B cell (primary cell): ENCODE data around the gene TGM6. TPM values are rescaled to one million over a fixed set of nuclear protein-coding genes. Genes with fewer than 3 reads are reported as not detected.

Source experiments
- ATAC-seq: fragments of 200-7000 bp; cut with Tn5 transposase; one replicate; pipeline ENCODE4 v1.10.0; 2021; ENCODE audit warnings: low read depth, mild to moderate bottlenecking, moderate number of reproducible peaks, moderate library complexity
- CTCF ChIA-PET: fragments of 350-600 bp; sonication (Branson Sonifier 250); formaldehyde crosslinking; loops from one replicate; lab custom pipeline; 2021; ENCODE audit warnings: antibody characterized with exemption, inconsistent platforms; lab: Charles Lee
- POLR2A ChIA-PET: fragments of 350-600 bp; sonication (Branson Sonifier 250); formaldehyde crosslinking; loops from one replicate; lab custom pipeline; 2021; ENCODE audit warnings: antibody characterized with exemption; lab: Charles Lee
- DNase-seq: peaks from one replicate; pipeline ENCODE4 v3.0.0; 2013
- H2AFZ ChIP-seq: 2 replicates; pipeline ENCODE4 v1.6.1; 2012; ENCODE audit warnings: mild to moderate bottlenecking, low read depth, low read length; ENCODE audit not compliant: insufficient read depth, poor library complexity, severe bottlenecking
- H3K27ac ChIP-seq, 2 donors: 1 replicate in 1 of 2; 2 replicates in 1 of 2; pipeline ENCODE4 v1.5.1; 2012 to 2013; ENCODE audit warnings: low read length in 2 of 2, mild to moderate bottlenecking in 2 of 2, moderate library complexity in 1 of 2
- H3K27me3 ChIP-seq, 4 experiments: fragments of 200-600 bp in 1 of 4; sonication (generic) in 1 of 4; replicated peaks in 1 of 4; 1 replicate in 2 of 4; 2 replicates in 2 of 4; pipeline versions ENCODE4 v1.6.1 to v1.7.0; 2013 to 2016; ENCODE audit warnings: low read length in 3 of 4, mild to moderate bottlenecking in 2 of 4, mixed read lengths in 1 of 4, moderate library complexity in 1 of 4; ENCODE audit not compliant: insufficient read depth in 4 of 4, control insufficient read depth in 3 of 4; ENCODE audit errors: control extremely low read depth in 1 of 4
- H3K36me3 ChIP-seq, 2 experiments: replicated peaks in 1 of 2; 1 replicate in 1 of 2; 2 replicates in 1 of 2; pipeline versions ENCODE4 v1.6.1 to v1.7.1; 2013; ENCODE audit warnings: low read length in 1 of 2; ENCODE audit not compliant: insufficient read depth in 2 of 2, control insufficient read depth in 1 of 2; ENCODE audit errors: control extremely low read depth in 1 of 2, extremely low read depth in 1 of 2
- H3K4me1 ChIP-seq, 2 donors: fragments of 200-600 bp in 1 of 2; sonication (generic) in 1 of 2; 1 replicate in 1 of 2; 2 replicates in 1 of 2; pipeline versions ENCODE4 v1.5.1 to v1.6.1; 2013 to 2017; ENCODE audit warnings: low read length in 2 of 2; ENCODE audit not compliant: control insufficient read depth in 2 of 2, insufficient read depth in 2 of 2
- H3K4me2 ChIP-seq: replicated peaks from 2 replicates; pipeline ENCODE3; 2012; ENCODE audit warnings: mild to moderate bottlenecking, low read depth, low read length; ENCODE audit not compliant: poor library complexity, severe bottlenecking
- H3K4me3 ChIP-seq, 5 experiments: fragments of 200-600 bp in 1 of 5; sonication (generic) in 1 of 5; 1 replicate in 3 of 5; 2 replicates in 2 of 5; pipeline versions ENCODE4 v1.5.1 to v1.7.0; 2011 to 2016; ENCODE audit warnings: low read length in 4 of 5, mild to moderate bottlenecking in 4 of 5, low read depth in 2 of 5, control low read depth in 1 of 5, moderate library complexity in 1 of 5; ENCODE audit not compliant: insufficient read depth in 1 of 5; ENCODE audit errors: control extremely low read depth in 1 of 5, extremely low read depth in 1 of 5
- H3K79me2 ChIP-seq: fragments of 200-600 bp; sonication (generic); one replicate; pipeline ENCODE4 v1.6.0; 2016; ENCODE audit warnings: low read length; ENCODE audit not compliant: control insufficient read depth, insufficient read depth
- H3K9ac ChIP-seq: fragments of 200-600 bp; sonication (generic); 2 replicates; pipeline ENCODE4 v1.6.1; 2017; ENCODE audit warnings: mild to moderate bottlenecking, low read length, moderate library complexity
- H3K9me3 ChIP-seq, 3 donors: one replicate each; pipeline versions ENCODE4 v1.6.1 to v1.7.1; 2013; ENCODE audit warnings: low read length in 2 of 3; ENCODE audit not compliant: control insufficient read depth in 2 of 3, insufficient read depth in 1 of 3; ENCODE audit errors: control extremely low read depth in 1 of 3
- H4K20me1 ChIP-seq: 2 replicates; pipeline ENCODE4 v1.6.0; 2012; ENCODE audit warnings: mild to moderate bottlenecking, low read length; ENCODE audit not compliant: insufficient read depth, control insufficient read depth, poor library complexity, severe bottlenecking
- H3K27ac Mint-ChIP-seq: one replicate; pipeline ENCODE4 v1.8.0; 2021; ENCODE audit warnings: mixed read lengths
- H3K27me3 Mint-ChIP-seq: one replicate; pipeline ENCODE4 v1.8.0; 2021; ENCODE audit warnings: mixed read lengths
- H3K4me1 Mint-ChIP-seq: one replicate; pipeline ENCODE4 v1.8.0; 2021; ENCODE audit warnings: mixed read lengths
- H3K4me3 Mint-ChIP-seq: one replicate; pipeline ENCODE4 v1.8.0; 2021; ENCODE audit warnings: mixed read lengths
- H3K9me3 Mint-ChIP-seq: one replicate; pipeline ENCODE4 v1.8.0; 2022; ENCODE audit warnings: mixed read lengths; ENCODE audit not compliant: insufficient read depth
- EZH2 ChIP-seq: IDR thresholded peaks from 2 replicates; pipeline ENCODE4 v1.6.1; 2012; ENCODE audit warnings: borderline replicate concordance, low read depth, mild to moderate bottlenecking, moderate library complexity, low read length; ENCODE audit not compliant: insufficient read depth, poor library complexity, severe bottlenecking
- WGBS: methylation state at CpG from one replicate; pipeline ENCODE4 v1.1.5; 2013; ENCODE audit warnings: missing lambda C conversion rate; ENCODE audit not compliant: insufficient coverage; 5-methylcytosine and 5-hydroxymethylcytosine counted together
- intact Hi-C: fragments of 100-400 bp; cut with micrococcal nuclease; formaldehyde crosslinking; loops from one replicate; pipeline ENCODE4 v1.10.0; 2022
- polyA plus RNA-seq: library from polyadenylated mRNA; depleted of rRNA; stranded (reverse); fragments of >200 nt; gene quantifications from 2 replicates; pipeline ENCODE4 v1.2.3, GENCODE V29; 2012
- total RNA-seq, 2 donors: library from RNA; stranded (reverse); fragments of 120-200 nt in 1 of 2; gene quantifications; 1 replicate in 1 of 2; 2 replicates in 1 of 2; pipeline versions ENCODE4 v1.2.3 to v1.2.4, GENCODE V29; 2013 to 2022
- TF ChIP-seq, protein P1 (sequence below): fragments of 200-600 bp; IDR thresholded peaks from one replicate; pipeline ENCODE4 v1.8.0; 2022; ENCODE audit warnings: antibody characterized with exemption, mild to moderate bottlenecking

The TGM6 gene
- total and polyA plus RNA-seq, 2 donors (not counting 1 experiment from before 2014, with no cell fraction given): not detected

DNA sequence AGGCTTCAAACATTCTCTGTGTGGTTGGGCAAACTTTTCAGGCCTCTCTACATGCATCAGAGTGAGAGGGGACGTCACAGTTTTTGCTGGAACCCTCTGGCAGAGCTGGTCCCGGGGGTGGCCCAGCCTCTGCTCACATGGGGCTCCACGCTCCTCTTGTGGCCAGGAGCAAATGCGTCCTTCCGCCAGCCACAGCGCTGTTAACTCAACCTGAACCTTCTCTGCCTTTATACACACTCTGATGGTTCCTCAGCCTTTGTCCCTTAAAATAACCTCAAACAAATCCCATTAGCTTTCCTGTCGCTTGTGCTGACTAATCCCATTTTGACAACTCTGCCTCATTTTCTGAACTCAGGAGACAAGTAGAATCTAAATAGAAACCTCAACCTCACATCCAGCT is 39.4 kb upstream of the TGM6 start:
- 82% methylated on average over 7 of the region's 7 CpGs for WGBS
- Mint-ChIP-seq H3K27ac (no peak overlapping the region), H3K27me3 (peaks cover 30% of the 10 kb centered on the region), H3K4me1 (no peaks in the 10 kb centered on the region), H3K4me3 (no peak overlapping the region), H3K9me3 (no peaks in the 10 kb centered on the region)
- ATAC-seq: no peak
- H3K79me2 ChIP-seq: no peaks in the 10 kb centered on the region
- no peak for TF ChIP-seq EZH2
- TF ChIP-seq, protein P1, sequence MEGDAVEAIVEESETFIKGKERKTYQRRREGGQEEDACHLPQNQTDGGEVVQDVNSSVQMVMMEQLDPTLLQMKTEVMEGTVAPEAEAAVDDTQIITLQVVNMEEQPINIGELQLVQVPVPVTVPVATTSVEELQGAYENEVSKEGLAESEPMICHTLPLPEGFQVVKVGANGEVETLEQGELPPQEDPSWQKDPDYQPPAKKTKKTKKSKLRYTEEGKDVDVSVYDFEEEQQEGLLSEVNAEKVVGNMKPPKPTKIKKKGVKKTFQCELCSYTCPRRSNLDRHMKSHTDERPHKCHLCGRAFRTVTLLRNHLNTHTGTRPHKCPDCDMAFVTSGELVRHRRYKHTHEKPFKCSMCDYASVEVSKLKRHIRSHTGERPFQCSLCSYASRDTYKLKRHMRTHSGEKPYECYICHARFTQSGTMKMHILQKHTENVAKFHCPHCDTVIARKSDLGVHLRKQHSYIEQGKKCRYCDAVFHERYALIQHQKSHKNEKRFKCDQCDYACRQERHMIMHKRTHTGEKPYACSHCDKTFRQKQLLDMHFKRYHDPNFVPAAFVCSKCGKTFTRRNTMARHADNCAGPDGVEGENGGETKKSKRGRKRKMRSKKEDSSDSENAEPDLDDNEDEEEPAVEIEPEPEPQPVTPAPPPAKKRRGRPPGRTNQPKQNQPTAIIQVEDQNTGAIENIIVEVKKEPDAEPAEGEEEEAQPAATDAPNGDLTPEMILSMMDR: no peak
- H3K36me3 ChIP-seq: no peaks in the 10 kb centered on the region
- H3K4me3 ChIP-seq: no peak overlapping the region
- peaks cover 0 to 6% (median 0%) of the 10 kb centered on the region in 4 experiments for H3K27me3 ChIP-seq
- ChIA-PET CTCF (interaction anchor here (0.6 to 2.2 kb wide), 3 partner anchors 134 to 1341 kb away, joined by 3 to 8 read pairs (median 4); no protein-coding TSS in a partner anchor), POLR2A (no interaction called here)
- H4K20me1 ChIP-seq: no peaks in the 10 kb centered on the region
- H3K4me2 ChIP-seq: no peak overlapping the region
- H3K9ac ChIP-seq: no peak overlapping the region
- no peak overlapping the region for H2AFZ ChIP-seq
- intact Hi-C loops: no loop called here
- no peaks in the 10 kb centered on the region for H3K9me3 ChIP-seq
- no peak overlapping the region for H3K27ac ChIP-seq
- H3K4me1 ChIP-seq: no peaks in the 10 kb centered on the region
- no peak for DNase-seq

DNA sequence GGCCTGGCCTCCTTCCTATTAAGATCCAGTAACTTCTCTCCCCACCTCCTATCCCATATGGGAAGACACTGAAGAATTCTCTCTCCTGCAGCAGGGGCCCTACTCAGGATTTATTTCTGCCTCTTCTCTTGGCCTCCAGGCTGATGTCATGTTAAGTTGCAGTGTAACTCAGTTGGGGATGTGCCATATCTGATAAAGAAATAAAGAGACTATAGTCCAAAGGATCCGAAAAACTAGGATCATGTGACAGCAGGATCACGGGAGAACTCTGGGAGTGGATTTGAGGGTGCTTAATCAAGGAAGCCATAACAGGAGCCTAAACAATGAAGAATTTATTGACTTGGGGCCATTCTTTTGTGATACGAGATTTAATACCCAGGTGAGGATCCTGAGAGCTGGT is 38.5 kb upstream of the TGM6 start:
- ATAC-seq (no peak), DNase-seq (no peak)
- Histone ChIP-seq H4K20me1 (no peaks in the 10 kb centered on the region), H3K4me3 (no peak overlapping the region), H3K27ac (no peak overlapping the region), H3K4me2 (no peak overlapping the region), H3K4me1 (no peaks in the 10 kb centered on the region), H3K9me3 (peaks cover 1 to 3% (median 2%) of the 10 kb centered on the region in 3 donors), H3K27me3 (peaks cover 0 to 6% (median 0%) of the 10 kb centered on the region in 4 experiments), H3K79me2 (no peaks in the 10 kb centered on the region), H2AFZ (no peak overlapping the region), H3K9ac (no peak overlapping the region), H3K36me3 (no peaks in the 10 kb centered on the region)
- Mint-ChIP-seq H3K27ac (no peak overlapping the region), H3K4me3 (no peak overlapping the region), H3K27me3 (peaks cover 27% of the 10 kb centered on the region), H3K4me1 (no peaks in the 10 kb centered on the region), H3K9me3 (no peaks in the 10 kb centered on the region)
- WGBS: 100% methylated on average over 3 of the region's 3 CpGs
- POLR2A ChIA-PET: no interaction called here
- CTCF ChIA-PET: interaction anchor here (2.2 kb wide), 1 partner anchor 135 kb away, joined by 8 read pairs; no protein-coding TSS in a partner anchor
- intact Hi-C loops: no loop called here
- TF ChIP-seq, protein P1: no peak
- TF ChIP-seq EZH2: no peak
